Tibial nerve (tissue), 4 donors: Measurements from ENCODE around the gene ZC2HC1C.

ENCODE experiments used
- CTCF ChIP-seq, 5 experiments: fragments of 200-600 bp in 3 of 5; fragments of 450-650 bp in 2 of 5; sonication (generic) in 3 of 5; IDR thresholded peaks; one replicate each; pipeline ENCODE4 v1.5.1; 2016 to 2019; ENCODE audit warnings: antibody characterized with exemption in 5 of 5, mild to moderate bottlenecking in 3 of 5, moderate library complexity in 2 of 5
- EP300 ChIP-seq, 2 donors: sonication (generic); formaldehyde crosslinking; IDR thresholded peaks; one replicate each; pipeline ENCODE4 v1.6.1; 2017; ENCODE audit warnings: antibody characterized with exemption in 2 of 2, mild to moderate bottlenecking in 1 of 2

- no peak for TF ChIP-seq EP300 (IDR thresholded peaks at IDR 0.05)
- TF ChIP-seq CTCF (IDR thresholded peaks at IDR 0.05): no peak
Measured at GRCh38 chr14:75068294-75069120, 934 bp upstream of the ZC2HC1C start.
